Common myeloid progenitor, CD34-positive (primary cell): Measurements from ENCODE around the gene ABLIM2.
"Not testable (repeated sequence)": the region's sequence is repeated elsewhere in the genome, so short reads cannot be mapped to it uniquely, and the experiment has no call there.

ENCODE experiments used
- CTCF ChIA-PET: fragments of 350-600 bp; sonication (Branson Sonifier 250); formaldehyde crosslinking; loops from one replicate; lab custom pipeline; 2021; ENCODE audit warnings: antibody characterized with exemption; lab: Charles Lee
- POLR2A ChIA-PET: fragments of 350-600 bp; sonication (Branson Sonifier 250); formaldehyde crosslinking; loops from one replicate; lab custom pipeline; 2021; ENCODE audit warnings: antibody characterized with exemption; lab: Charles Lee
- DNase-seq, 3 donors: peaks; one replicate each; pipeline versions ENCODE4 v3.0.0 to v3.0.0-alpha.2; 2013
- H3K27ac ChIP-seq, 2 experiments: 1 replicate in 1 of 2; 2 replicates in 1 of 2; pipeline ENCODE4 v1.7.0; 2013; ENCODE audit warnings: inconsistent platforms in 2 of 2, low read length in 2 of 2, mild to moderate bottlenecking in 2 of 2, low read depth in 1 of 2, moderate library complexity in 1 of 2; ENCODE audit not compliant: severe bottlenecking in 2 of 2, insufficient read depth in 1 of 2, poor library complexity in 1 of 2
- H3K27me3 ChIP-seq, 5 experiments: replicated peaks in 2 of 5; 1 replicate in 3 of 5; 2 replicates in 2 of 5; pipeline versions ENCODE4 v1.6.1 to v1.7.0; 2013; ENCODE audit warnings: low read length in 4 of 5, mild to moderate bottlenecking in 2 of 5, moderate library complexity in 2 of 5, inconsistent platforms in 1 of 5; ENCODE audit not compliant: insufficient read depth in 5 of 5, control insufficient read depth in 4 of 5
- H3K36me3 ChIP-seq, 4 experiments: 1 replicate in 2 of 4; 2 replicates in 2 of 4; pipeline versions ENCODE4 v1.6.1 to v1.7.0; 2013; ENCODE audit warnings: low read length in 3 of 4, control low read depth in 1 of 4, mild to moderate bottlenecking in 1 of 4; ENCODE audit not compliant: control insufficient read depth in 4 of 4, insufficient read depth in 4 of 4
- H3K4me1 ChIP-seq, 4 experiments: 1 replicate in 3 of 4; 2 replicates in 1 of 4; pipeline versions ENCODE4 v1.6.1 to v1.7.1; 2013; ENCODE audit warnings: low read length in 3 of 4, mild to moderate bottlenecking in 3 of 4, control low read depth in 1 of 4, inconsistent platforms in 1 of 4, moderate library complexity in 1 of 4; ENCODE audit not compliant: control insufficient read depth in 4 of 4, insufficient read depth in 4 of 4; ENCODE audit errors: control extremely low read depth in 1 of 4
- H3K4me3 ChIP-seq, 7 experiments: 1 replicate in 4 of 7; 2 replicates in 3 of 7; pipeline versions ENCODE4 v1.5.1 to v1.7.0; 2013; ENCODE audit warnings: mild to moderate bottlenecking in 7 of 7, low read length in 6 of 7, moderate library complexity in 6 of 7, inconsistent platforms in 2 of 7, low read depth in 2 of 7, control low read depth in 1 of 7; ENCODE audit not compliant: insufficient read depth in 4 of 7, control insufficient read depth in 1 of 7; ENCODE audit errors: extremely low read depth in 1 of 7
- H3K9me3 ChIP-seq, 5 experiments: 1 replicate in 4 of 5; 2 replicates in 1 of 5; pipeline versions ENCODE4 v1.6.1 to v1.7.1; 2013; ENCODE audit warnings: low read length in 4 of 5, mild to moderate bottlenecking in 2 of 5, inconsistent platforms in 1 of 5, low read depth in 1 of 5, moderate library complexity in 1 of 5; ENCODE audit not compliant: control insufficient read depth in 4 of 5, insufficient read depth in 2 of 5; ENCODE audit errors: control extremely low read depth in 1 of 5
- WGBS: methylation state at CpG from one replicate; pipeline ENCODE4 v1.1.5; 2013; ENCODE audit not compliant: insufficient coverage; 5-methylcytosine and 5-hydroxymethylcytosine counted together

Gene ABLIM2

DNA sequence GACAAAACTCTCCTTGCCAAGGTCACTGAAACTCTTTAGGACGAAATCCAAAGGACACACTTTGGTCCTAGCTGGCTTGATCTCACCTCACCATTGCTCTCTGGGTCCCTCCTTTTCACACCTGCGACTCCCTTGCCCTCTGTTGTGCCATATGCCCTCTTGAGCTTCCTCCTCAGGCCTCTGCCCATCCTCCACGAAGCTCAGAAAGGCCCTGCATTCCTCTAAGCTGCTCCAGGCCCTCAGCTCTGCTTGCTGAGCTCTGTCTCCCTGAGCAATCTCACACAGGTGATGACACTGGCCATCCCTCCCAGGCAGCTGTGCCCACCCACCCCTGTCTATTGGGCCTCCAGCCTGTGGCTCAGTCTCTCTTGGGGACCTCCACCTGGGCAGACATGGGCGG is 208.9 kb downstream of the ABLIM2 start:
- Histone ChIP-seq H3K4me1 (no peaks in the 10 kb centered on the region), H3K9me3 (peaks cover 3 to 30% (median 5%) of the 10 kb centered on the region in 5 experiments), H3K36me3 (no peaks in the 10 kb centered on the region), H3K27ac (no peak overlapping the region), H3K27me3 (peaks cover 0 to 82% (median 8%) of the 10 kb centered on the region in 5 experiments), H3K4me3 (no peak overlapping the region)
- CTCF ChIA-PET = no interaction called here
- 80% methylated on average over 4 of the region's 4 CpGs for WGBS
- POLR2A ChIA-PET = no interaction called here
- no peak for DNase-seq

DNA sequence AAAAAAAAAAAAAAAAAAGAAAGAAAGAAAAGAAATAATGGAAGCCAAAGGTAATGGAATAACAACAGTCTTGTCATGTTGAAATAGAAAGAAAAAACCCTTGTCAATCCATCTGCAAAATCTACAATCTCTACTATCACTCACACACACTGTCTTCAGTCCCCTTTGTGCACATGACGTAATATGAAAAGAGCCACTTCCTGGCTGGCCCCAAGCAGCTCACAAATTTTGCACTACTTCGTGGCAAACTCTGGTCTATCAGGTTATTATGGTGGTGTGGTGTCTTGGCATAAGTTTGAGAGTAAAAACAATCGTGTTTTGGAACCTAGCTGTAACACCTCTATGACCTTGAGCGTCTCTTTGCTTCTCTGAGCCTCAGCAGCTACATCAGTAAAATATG is 210.7 kb downstream of the ABLIM2 start:
- ChIA-PET CTCF (interaction anchor here (0.7 to 1.1 kb wide), 2 partner anchors 15 to 1401 kb away, joined by 3 read pairs; no protein-coding TSS in a partner anchor), POLR2A (no interaction called here)
- DNase-seq = no peak

DNA sequence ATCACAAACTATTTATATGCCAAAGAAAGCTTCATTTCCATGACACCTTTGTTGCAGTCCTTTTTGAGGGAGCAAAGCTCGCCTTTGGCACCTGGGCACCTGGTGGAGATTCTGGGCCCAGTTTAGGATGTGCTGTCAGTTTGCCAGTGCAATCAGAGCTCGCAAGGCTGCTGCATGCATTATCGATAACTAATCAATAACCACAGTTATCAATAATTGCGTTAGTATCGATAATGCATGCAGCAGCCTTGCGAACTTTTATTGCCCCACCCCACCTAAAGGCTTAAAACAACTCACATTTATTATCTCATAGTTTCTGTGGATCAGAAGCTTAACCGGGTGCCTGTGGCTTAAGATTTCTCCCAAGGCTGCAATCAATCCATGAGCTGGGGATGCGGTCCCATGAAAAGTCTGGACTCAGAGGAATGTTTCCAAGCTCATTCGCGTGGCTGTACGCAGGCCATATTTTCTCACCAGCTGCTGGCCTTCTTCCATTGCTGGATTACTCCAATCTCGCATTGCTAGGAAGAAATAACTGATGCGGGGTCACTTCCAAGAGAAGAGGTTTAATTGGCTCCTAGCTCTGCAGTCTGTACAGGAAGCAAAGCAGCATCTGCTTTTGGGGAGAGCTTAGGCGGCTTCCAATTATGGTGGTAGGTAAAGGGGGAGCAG is 212.8 kb downstream of the ABLIM2 start:
- 98% methylated on average over 13 of the region's 14 CpGs for WGBS
- Histone ChIP-seq H3K27ac (no peak overlapping the region), H3K27me3 (peaks cover 0 to 88% (median 18%) of the 10 kb centered on the region in 5 experiments), H3K4me1 (no peaks in the 10 kb centered on the region), H3K4me3 (no peak overlapping the region), H3K36me3 (no peaks in the 10 kb centered on the region), H3K9me3 (peaks cover 0 to 4% (median 0%) of the 10 kb centered on the region in 5 experiments)
- DNase-seq = no peak
- ChIA-PET CTCF (interaction anchor here (1.0 kb wide), 1 partner anchor 143 kb away, joined by 4 read pairs; no protein-coding TSS in a partner anchor), POLR2A (no interaction called here)

More for the DNA sequence above, 210.7 kb downstream of the ABLIM2 start:
- H3K36me3 ChIP-seq = no peaks in the 10 kb centered on the region
- no peak overlapping the region for H3K27ac ChIP-seq
- H3K4me1 ChIP-seq = no peaks in the 10 kb centered on the region
- H3K27me3 ChIP-seq = peaks cover 0 to 88% (median 13%) of the 10 kb centered on the region in 5 experiments
- peaks cover 0 to 21% (median 4%) of the 10 kb centered on the region in 5 experiments for H3K9me3 ChIP-seq
- H3K4me3 ChIP-seq = no peak overlapping the region
- WGBS = no CpG with 5 or more reads among the region's 4 CpGs

DNA sequence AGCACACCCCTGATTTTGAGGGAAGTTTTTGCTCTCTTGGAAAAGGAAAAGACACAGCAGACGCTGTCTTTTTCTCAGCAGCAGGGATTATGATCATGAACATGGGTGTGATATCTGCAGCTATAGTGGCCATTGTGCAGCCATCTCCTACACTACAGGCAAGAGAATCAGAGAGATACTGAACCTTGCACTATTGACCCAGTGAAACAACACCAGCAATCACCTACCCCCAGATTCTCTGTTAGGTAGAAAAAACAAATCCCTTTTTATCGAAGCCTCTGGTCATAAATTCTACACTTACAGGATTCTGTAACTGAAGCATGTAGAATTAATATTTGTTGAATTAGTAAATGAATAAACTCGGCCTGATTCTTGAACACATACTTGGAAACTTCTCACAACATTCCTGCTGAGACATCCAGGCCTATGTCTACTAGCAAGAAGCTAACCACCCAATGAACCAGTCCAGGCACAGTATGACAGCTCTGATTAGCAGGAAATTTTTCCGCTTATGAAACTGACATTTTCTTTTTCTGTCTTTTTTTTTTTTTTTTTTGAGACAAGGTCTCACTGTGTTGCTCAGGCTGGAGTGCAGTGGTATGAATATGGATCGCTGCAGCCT is 213.9 kb downstream of the ABLIM2 start:
- no peak for DNase-seq
- H3K36me3 ChIP-seq = no peaks in the 10 kb centered on the region
- no peak overlapping the region for H3K27ac ChIP-seq
- ChIA-PET POLR2A (no interaction called here), CTCF (no interaction called here)
- no peaks in the 10 kb centered on the region for H3K4me1 ChIP-seq
- H3K4me3 ChIP-seq = no peak overlapping the region
- peaks cover 0 to 5% (median 0%) of the 10 kb centered on the region in 5 experiments for H3K9me3 ChIP-seq
- 100% methylated on average over 1 of the region's 5 CpGs for WGBS
- peaks cover 0 to 87% (median 18%) of the 10 kb centered on the region in 5 experiments for H3K27me3 ChIP-seq

DNA sequence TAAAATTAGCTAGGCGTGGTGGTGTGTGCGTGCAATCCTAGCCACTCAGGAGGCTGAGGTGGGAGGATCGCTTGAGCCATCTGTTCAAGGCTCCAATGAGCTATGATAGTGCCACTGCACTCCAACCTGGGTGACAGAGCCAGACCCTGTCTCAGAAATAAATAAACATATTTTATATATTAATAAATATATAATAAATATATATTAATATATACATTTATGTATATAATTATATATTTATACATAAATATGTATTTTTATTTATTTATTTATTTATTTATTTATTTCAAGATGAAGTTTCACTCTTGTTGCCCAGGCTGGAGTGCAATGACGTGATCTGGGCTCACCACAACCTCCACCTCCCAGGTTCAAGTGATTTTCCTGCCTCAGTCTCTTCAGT is 214.9 kb downstream of the ABLIM2 start:
- CTCF ChIA-PET, DNase-seq, H3K9me3 ChIP-seq, H3K36me3 ChIP-seq, POLR2A ChIA-PET, H3K4me3 ChIP-seq, H3K4me1 ChIP-seq, H3K27ac ChIP-seq: not testable (repeated sequence)
- 94% methylated on average over 2 of the region's 4 CpGs for WGBS
- peaks cover 0 to 86% (median 18%) of the 10 kb centered on the region in 5 experiments for H3K27me3 ChIP-seq

DNA sequence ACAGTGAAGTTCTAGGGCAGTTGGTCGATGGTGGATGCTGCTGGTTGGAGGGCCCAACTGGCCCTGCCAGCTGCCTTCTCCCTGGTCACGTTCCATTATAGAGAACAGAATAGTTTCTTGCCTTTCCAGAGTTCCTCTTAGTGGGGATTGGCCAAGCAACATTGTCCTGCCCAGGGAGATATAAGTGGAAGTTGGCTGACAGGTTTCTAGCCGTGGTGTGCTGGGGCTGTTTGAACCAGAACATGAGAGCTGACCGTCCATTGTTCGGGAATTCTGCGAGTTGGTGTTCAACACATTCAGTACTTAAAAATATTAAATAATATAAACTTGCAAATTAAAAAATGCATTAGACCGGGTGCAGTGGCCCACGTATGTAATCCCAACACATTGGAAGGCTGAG is 215.4 kb downstream of the ABLIM2 start:
- ChIA-PET POLR2A (no interaction called here), CTCF (no interaction called here)
- peaks cover 0 to 8% (median 5%) of the 10 kb centered on the region in 4 experiments for H3K4me1 ChIP-seq
- no peak for DNase-seq
- H3K27ac ChIP-seq = no peak overlapping the region
- H3K36me3 ChIP-seq = no peaks in the 10 kb centered on the region
- WGBS = 94% methylated on average over 3 of the region's 8 CpGs
- no peak overlapping the region for H3K4me3 ChIP-seq
- H3K27me3 ChIP-seq = peaks cover 0 to 87% (median 22%) of the 10 kb centered on the region in 5 experiments
- peaks cover 0 to 5% (median 0%) of the 10 kb centered on the region in 5 experiments for H3K9me3 ChIP-seq

DNA sequence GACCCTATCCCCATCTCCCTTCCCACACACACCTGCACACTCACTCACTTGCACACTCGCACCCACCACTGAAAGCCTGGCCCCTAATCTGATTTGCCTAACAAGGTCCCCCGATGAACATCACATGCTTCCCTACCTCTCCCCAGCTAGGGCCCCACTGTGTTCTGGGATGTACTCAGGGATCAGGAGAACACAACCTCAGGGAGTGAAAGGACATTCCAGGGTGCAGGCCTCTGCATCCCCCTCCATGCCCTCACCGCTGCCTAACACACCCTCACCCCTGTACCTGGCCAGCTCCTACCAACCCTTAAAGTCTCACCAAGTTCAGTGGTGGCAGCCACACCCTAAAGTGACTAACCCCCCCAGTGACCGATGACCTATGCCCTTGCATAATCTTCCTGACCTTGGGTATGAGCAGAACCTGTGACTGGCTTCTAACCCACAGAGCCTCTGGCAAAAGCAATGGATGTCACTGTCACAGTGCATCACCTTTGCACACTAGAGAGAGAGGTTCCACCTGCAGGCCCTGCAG is 216.6 kb downstream of the ABLIM2 start:
- ChIA-PET POLR2A (no interaction called here), CTCF (interaction anchor here (1.3 kb wide), 1 partner anchor 10 kb away, joined by 3 read pairs; no protein-coding TSS in a partner anchor)
- Histone ChIP-seq H3K27ac (no peak overlapping the region), H3K9me3 (peaks cover 0 to 5% (median 0%) of the 10 kb centered on the region in 5 experiments), H3K4me1 (peaks cover 0 to 9% (median 5%) of the 10 kb centered on the region in 4 experiments), H3K36me3 (no peaks in the 10 kb centered on the region), H3K27me3 (peaks cover under 1 to 88% (median 26%) of the 10 kb centered on the region in 5 experiments), H3K4me3 (no peak overlapping the region)
- no peak for DNase-seq
- 97% methylated on average over 4 of the region's 4 CpGs for WGBS
